Rectal smooth muscle tissue (tissue), 1 donor: ENCODE results near the gene TMEM61.

ENCODE experiments used
- H3K27ac ChIP-seq: one replicate; pipeline ENCODE4 v1.7.0; 2013; ENCODE audit warnings: low read depth, low read length, inconsistent platforms
- H3K27me3 ChIP-seq: one replicate; pipeline ENCODE4 v1.7.0; 2013; ENCODE audit warnings: low read length; ENCODE audit not compliant: control insufficient read depth, insufficient read depth
- H3K36me3 ChIP-seq: one replicate; pipeline ENCODE4 v1.7.0; 2013; ENCODE audit warnings: low read length; ENCODE audit not compliant: control insufficient read depth, insufficient read depth
- H3K4me1 ChIP-seq: one replicate; pipeline ENCODE4 v1.7.0; 2013; ENCODE audit warnings: low read length; ENCODE audit not compliant: control insufficient read depth, insufficient read depth
- H3K4me3 ChIP-seq: one replicate; pipeline ENCODE4 v1.7.0; 2013; ENCODE audit warnings: low read length
- H3K9ac ChIP-seq: one replicate; pipeline ENCODE4 v1.7.0; 2013; ENCODE audit warnings: low read length

The TMEM61 gene

GRCh38 chr1:54989968-54990810 is 9.8 kb downstream of the TMEM61 start:
- no peaks in the 10 kb centered on the region for H3K36me3 ChIP-seq
- no peak overlapping the region for H3K9ac ChIP-seq
- H3K27me3 ChIP-seq: no peaks in the 10 kb centered on the region
- no peak overlapping the region for H3K4me3 ChIP-seq
- H3K4me1 ChIP-seq: no peaks in the 10 kb centered on the region
- H3K27ac ChIP-seq: no peak overlapping the region

- H3K27me3 ChIP-seq: peaks cover 2% of the 10 kb centered on the region
- no peak overlapping the region for H3K4me3 ChIP-seq
- H3K27ac ChIP-seq: no peak overlapping the region
- no peak overlapping the region for H3K9ac ChIP-seq
- H3K4me1 ChIP-seq: no peaks in the 10 kb centered on the region
- H3K36me3 ChIP-seq: no peaks in the 10 kb centered on the region
Observed at GRCh38 chr1:54990916-54991315, 10.5 kb downstream of the TMEM61 start.

GRCh38 chr1:54991939-54992338 is 11.5 kb downstream of the TMEM61 start:
- no peaks in the 10 kb centered on the region for H3K36me3 ChIP-seq
- no peak overlapping the region for H3K27ac ChIP-seq
- no peak overlapping the region for H3K4me3 ChIP-seq
- no peaks in the 10 kb centered on the region for H3K4me1 ChIP-seq
- H3K27me3 ChIP-seq: peaks cover 7% of the 10 kb centered on the region
- H3K9ac ChIP-seq: no peak overlapping the region

- H3K27ac ChIP-seq: no peak overlapping the region
- H3K27me3 ChIP-seq: peaks cover 14% of the 10 kb centered on the region
- H3K4me1 ChIP-seq: no peaks in the 10 kb centered on the region
- no peak overlapping the region for H3K9ac ChIP-seq
- no peaks in the 10 kb centered on the region for H3K36me3 ChIP-seq
- no peak overlapping the region for H3K4me3 ChIP-seq
Observed at GRCh38 chr1:54993140-54993539, 12.7 kb downstream of the TMEM61 start.

GRCh38 chr1:54994355-54994990 is 14.0 kb downstream of the TMEM61 start:
- H3K36me3 ChIP-seq: no peaks in the 10 kb centered on the region
- H3K27ac ChIP-seq: no peak overlapping the region
- H3K9ac ChIP-seq: no peak overlapping the region
- H3K4me3 ChIP-seq: no peak overlapping the region
- H3K4me1 ChIP-seq: no peaks in the 10 kb centered on the region
- peaks cover 14% of the 10 kb centered on the region for H3K27me3 ChIP-seq

- H3K4me3 ChIP-seq: no peak overlapping the region
- H3K36me3 ChIP-seq: no peaks in the 10 kb centered on the region
- no peak overlapping the region for H3K27ac ChIP-seq
- no peak overlapping the region for H3K9ac ChIP-seq
- peaks cover 14% of the 10 kb centered on the region for H3K27me3 ChIP-seq
- no peaks in the 10 kb centered on the region for H3K4me1 ChIP-seq
Observed at GRCh38 chr1:54995013-54995760, 14.8 kb downstream of the TMEM61 start.

- Histone ChIP-seq H3K36me3 (no peaks in the 10 kb centered on the region), H3K27ac (no peak overlapping the region), H3K4me1 (no peaks in the 10 kb centered on the region), H3K9ac (no peak overlapping the region), H3K4me3 (no peak overlapping the region), H3K27me3 (peaks cover 14% of the 10 kb centered on the region)
Observed at GRCh38 chr1:54995835-54996234, 15.4 kb downstream of the TMEM61 start.

- Histone ChIP-seq H3K4me3 (no peak overlapping the region), H3K36me3 (no peaks in the 10 kb centered on the region), H3K4me1 (no peaks in the 10 kb centered on the region), H3K9ac (no peak overlapping the region), H3K27me3 (peaks cover 14% of the 10 kb centered on the region), H3K27ac (no peak overlapping the region)
Observed at GRCh38 chr1:54996359-54996868, 16.0 kb downstream of the TMEM61 start.

GRCh38 chr1:54996869-54997710 is 16.7 kb downstream of the TMEM61 start:
- Histone ChIP-seq H3K27ac (no peak overlapping the region), H3K4me1 (no peaks in the 10 kb centered on the region), H3K27me3 (peaks cover 14% of the 10 kb centered on the region), H3K4me3 (no peak overlapping the region), H3K36me3 (no peaks in the 10 kb centered on the region), H3K9ac (no peak overlapping the region)

- Histone ChIP-seq H3K27ac (no peak overlapping the region), H3K9ac (no peak overlapping the region), H3K36me3 (no peaks in the 10 kb centered on the region), H3K27me3 (peaks cover 14% of the 10 kb centered on the region), H3K4me1 (no peaks in the 10 kb centered on the region), H3K4me3 (no peak overlapping the region)
Observed at GRCh38 chr1:54997711-54997986, 17.2 kb downstream of the TMEM61 start.

GRCh38 chr1:54998100-54998499 is 17.7 kb downstream of the TMEM61 start:
- Histone ChIP-seq H3K36me3 (no peaks in the 10 kb centered on the region), H3K27me3 (peaks cover 14% of the 10 kb centered on the region), H3K4me1 (no peaks in the 10 kb centered on the region), H3K4me3 (no peak overlapping the region), H3K9ac (no peak overlapping the region), H3K27ac (no peak overlapping the region)

GRCh38 chr1:54998677-54999076 is 18.2 kb downstream of the TMEM61 start, which contains the start of gene BSND:
BSND (plus strand) TSS chr1:54998933; CDS start chr1:54999187, 254 bp downstream.
- no peak within 1 kb of the TSS for H3K9ac ChIP-seq
- peaks cover 14% of the 10 kb centered on the region for H3K27me3 ChIP-seq
- no peak within 1 kb of the TSS for H3K4me3 ChIP-seq
- no peaks in the 10 kb centered on the region for H3K4me1 ChIP-seq
- H3K27ac ChIP-seq: no peak within 1 kb of the TSS
- no peaks in the 10 kb centered on the region for H3K36me3 ChIP-seq
